Spleen (tissue), 11 donors: ENCODE measurements around the gene STIL. TPM values are rescaled to one million over a fixed set of nuclear protein-coding genes. Genes with fewer than 3 reads are reported as not detected.

Source experiments
- DNase-seq: peaks from one replicate; pipeline ENCODE4 v3.0.0-alpha.2; 2020
- H3K27ac ChIP-seq, 8 donors: fragments of 200-600 bp; sonication (generic) in 7 of 8; 1 replicate in 4 of 8; 2 replicates in 4 of 8; pipeline versions ENCODE4 v1.5.0 to v1.8.0; 2016 to 2021; ENCODE audit warnings: inconsistent platforms in 4 of 8, mild to moderate bottlenecking in 4 of 8, moderate library complexity in 1 of 8
- H3K27me3 ChIP-seq, 7 donors: fragments of 200-600 bp; sonication (generic) in 6 of 7; replicated peaks in 1 of 7; 1 replicate in 4 of 7; 2 replicates in 3 of 7; pipeline versions ENCODE4 v1.5.0 to v1.8.0; 2016 to 2021; ENCODE audit warnings: inconsistent platforms in 3 of 7, mild to moderate bottlenecking in 1 of 7
- H3K36me3 ChIP-seq, 6 donors: fragments of 200-600 bp; sonication (generic) in 5 of 6; 1 replicate in 4 of 6; 2 replicates in 2 of 6; pipeline versions ENCODE4 v1.5.0 to v1.8.0; 2016 to 2021; ENCODE audit warnings: inconsistent platforms in 2 of 6
- H3K4me1 ChIP-seq, 6 donors: fragments of 200-600 bp; sonication (generic) in 5 of 6; 1 replicate in 3 of 6; 2 replicates in 3 of 6; pipeline versions ENCODE4 v1.5.0 to v1.8.0; 2016 to 2021; ENCODE audit warnings: inconsistent platforms in 3 of 6
- H3K4me3 ChIP-seq, 8 donors: fragments of 200-600 bp; sonication (generic) in 7 of 8; 1 replicate in 4 of 8; 2 replicates in 4 of 8; pipeline versions ENCODE4 v1.5.0 to v1.8.0; 2016 to 2021; ENCODE audit warnings: inconsistent platforms in 4 of 8, mild to moderate bottlenecking in 4 of 8, moderate library complexity in 2 of 8
- H3K9me3 ChIP-seq, 8 donors: fragments of 200-600 bp; sonication (generic) in 7 of 8; 1 replicate in 4 of 8; 2 replicates in 4 of 8; pipeline versions ENCODE4 v1.5.0 to v1.8.0; 2016 to 2021; ENCODE audit warnings: inconsistent platforms in 4 of 8
- POLR2A ChIP-seq, 3 donors: fragments of 450-650 bp; IDR thresholded peaks; one replicate each; pipeline ENCODE4 v1.5.1; 2017; ENCODE audit warnings: antibody characterized with exemption in 3 of 3, mild to moderate bottlenecking in 1 of 3
- POLR2AphosphoS5 ChIP-seq, 3 donors: sonication (generic); formaldehyde crosslinking; IDR thresholded peaks; one replicate each; pipeline ENCODE4 v1.5.1; 2017; ENCODE audit warnings: antibody characterized with exemption in 3 of 3
- WGBS, 5 donors: extraction: QIAGEN DNeasy Blood & Tissue Kit in 3 of 5; methylation state at CpG; one replicate each; pipeline versions ENCODE4 v1.1.5 to v1.1.7; 2013 to 2018; 5-methylcytosine and 5-hydroxymethylcytosine counted together
- intact Hi-C: fragments of 100-400 bp; cut with DNase I; formaldehyde crosslinking; loops from one replicate; pipeline ENCODE4 v1.15.0; 2023; ENCODE audit warnings: low total_unique reads
- polyA plus RNA-seq, 3 donors: library from polyadenylated mRNA; stranded (reverse); fragments of 200-250 nt; gene quantifications; one replicate each; pipeline ENCODE4 v1.2.1, GENCODE V29; 2013
- total RNA-seq, 7 donors: library from RNA; depleted of rRNA in 3 of 7; stranded (reverse); fragments of >200 nt in 3 of 7; fragmentation: NEBNext Ultra II Directional in 4 of 7; extraction: Animal tissue kit (Norgen Biotek cat#: 25700) in 4 of 7; gene quantifications; one replicate each; pipeline versions ENCODE4 v1.1.0 to v1.2.1, GENCODE V29; 2016 to 2021
- TF ChIP-seq, protein P1 (sequence below), 11 experiments: fragments of 200-600 bp in 7 of 11; fragments of 450-650 bp in 4 of 11; sonication (generic) in 4 of 11; IDR thresholded peaks in 8 of 11; conservative IDR thresholded peaks in 3 of 11; 1 replicate in 7 of 11; 2 replicates in 4 of 11; pipeline versions ENCODE4 v1.4.0 to v1.8.0; 2016 to 2021; ENCODE audit warnings: antibody characterized with exemption in 11 of 11, inconsistent platforms in 4 of 11, mild to moderate bottlenecking in 1 of 11
- donor health status: healthy with polysubstance abuse.
- donor health status: DM: no; HTN: no; CAD: no; lungs with moderate emphysema.
- donor health status: DM: no; HTN: no; CAD: no.
- donor health status: Bipolar disorder and iron deficiency.
- donor health status: healthy.
- donor health status: DM: no; HTN: no; CAD: no.
- donor health status: DM: yes; HTN: yes; CAD: no.

STIL gene
- total and polyA plus RNA-seq, 10 donors: 0.54 to 8.1 (median 3.4) TPM

DNA sequence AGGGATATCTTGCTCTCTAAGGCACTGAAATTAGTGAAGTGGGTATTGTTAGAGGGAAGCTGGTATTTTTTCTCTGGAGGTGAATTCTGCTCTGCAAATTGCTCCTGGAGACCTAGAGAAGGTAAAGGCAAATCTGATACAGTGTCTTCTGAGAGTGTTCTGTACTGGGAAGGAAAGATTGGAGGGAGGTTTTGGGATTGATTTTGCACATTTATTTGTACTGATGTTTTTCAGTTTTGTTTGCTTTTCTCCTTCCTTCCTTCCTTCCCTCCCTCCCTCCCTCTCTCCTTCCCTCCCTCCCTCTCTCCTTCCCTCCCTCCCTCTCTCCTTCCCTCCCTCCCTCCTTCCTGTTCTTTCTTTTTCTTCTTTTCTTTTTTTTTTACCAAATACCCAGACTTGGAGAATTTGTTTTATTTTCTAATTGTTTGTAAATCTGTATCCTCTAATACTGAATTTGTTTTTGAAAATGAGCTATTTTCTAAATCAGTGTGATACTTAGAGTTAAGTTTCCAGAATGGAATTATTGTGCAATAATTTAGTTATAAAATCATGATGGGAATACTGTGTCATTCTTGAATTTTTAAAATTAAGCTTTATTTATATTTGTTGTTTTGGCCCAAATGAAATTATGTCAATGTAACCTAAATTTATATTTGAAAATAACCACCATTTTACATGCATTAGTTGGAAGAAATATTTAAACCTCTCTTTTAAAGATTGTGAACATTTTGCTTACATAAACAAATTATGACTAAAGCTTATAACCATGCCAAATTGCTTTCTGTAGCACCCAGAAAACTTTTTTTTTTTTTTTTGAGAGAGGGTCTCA lies 24.5 kb upstream of the STIL start:
- TF ChIP-seq, protein P1, sequence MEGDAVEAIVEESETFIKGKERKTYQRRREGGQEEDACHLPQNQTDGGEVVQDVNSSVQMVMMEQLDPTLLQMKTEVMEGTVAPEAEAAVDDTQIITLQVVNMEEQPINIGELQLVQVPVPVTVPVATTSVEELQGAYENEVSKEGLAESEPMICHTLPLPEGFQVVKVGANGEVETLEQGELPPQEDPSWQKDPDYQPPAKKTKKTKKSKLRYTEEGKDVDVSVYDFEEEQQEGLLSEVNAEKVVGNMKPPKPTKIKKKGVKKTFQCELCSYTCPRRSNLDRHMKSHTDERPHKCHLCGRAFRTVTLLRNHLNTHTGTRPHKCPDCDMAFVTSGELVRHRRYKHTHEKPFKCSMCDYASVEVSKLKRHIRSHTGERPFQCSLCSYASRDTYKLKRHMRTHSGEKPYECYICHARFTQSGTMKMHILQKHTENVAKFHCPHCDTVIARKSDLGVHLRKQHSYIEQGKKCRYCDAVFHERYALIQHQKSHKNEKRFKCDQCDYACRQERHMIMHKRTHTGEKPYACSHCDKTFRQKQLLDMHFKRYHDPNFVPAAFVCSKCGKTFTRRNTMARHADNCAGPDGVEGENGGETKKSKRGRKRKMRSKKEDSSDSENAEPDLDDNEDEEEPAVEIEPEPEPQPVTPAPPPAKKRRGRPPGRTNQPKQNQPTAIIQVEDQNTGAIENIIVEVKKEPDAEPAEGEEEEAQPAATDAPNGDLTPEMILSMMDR (IDR thresholded peaks at IDR 0.05 in 8 of 11, conservative IDR thresholded peaks at IDR 0.05 in 3 of 11): no peak
- TF ChIP-seq POLR2AphosphoS5 (IDR thresholded peaks at IDR 0.05) (no peak), POLR2A (IDR thresholded peaks at IDR 0.05) (no peak)

DNA sequence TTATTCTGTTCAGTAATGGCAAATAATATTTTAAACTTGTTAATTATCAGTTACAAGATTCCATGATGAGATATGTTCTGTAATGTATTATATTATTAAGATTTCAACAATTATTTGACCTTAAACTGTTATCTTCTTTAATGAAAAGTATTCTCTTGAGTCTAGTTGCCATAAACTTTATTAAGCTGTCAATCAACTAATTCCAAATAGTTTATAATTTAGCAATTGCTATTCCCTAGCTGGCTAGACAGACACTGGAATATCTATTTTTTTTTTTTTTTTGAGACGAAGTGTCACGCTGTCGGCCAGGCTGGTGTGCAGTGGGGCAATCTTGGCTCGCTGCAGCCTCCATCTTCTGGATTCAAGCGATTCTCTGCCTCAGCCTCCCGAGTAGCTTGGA lies 23.4 kb upstream of the STIL start:
- H3K4me1 ChIP-seq: peaks cover 21 to 56% (median 39%) of the 10 kb centered on the region in 6 donors
- no peaks in the 10 kb centered on the region for H3K9me3 ChIP-seq
- no peaks in the 10 kb centered on the region for H3K27me3 ChIP-seq
- no peak for TF ChIP-seq POLR2A (IDR thresholded peaks at IDR 0.05)
- no peak for TF ChIP-seq POLR2AphosphoS5 (IDR thresholded peaks at IDR 0.05)
- TF ChIP-seq, protein P1 (IDR thresholded peaks at IDR 0.05 in 8 of 11, conservative IDR thresholded peaks at IDR 0.05 in 3 of 11): no peak
- no peak for DNase-seq
- 80 to 98% (median 88%) methylated on average over 6 of the region's 6 CpGs for WGBS, 5 donors
- H3K4me3 ChIP-seq: no peak overlapping the region
- H3K36me3 ChIP-seq: peaks cover 0 to 9% (median 0%) of the 10 kb centered on the region in 6 donors
- H3K27ac ChIP-seq: no peak overlapping the region
- intact Hi-C loops: no loop called here

More for the DNA sequence above, 24.5 kb upstream of the STIL start:
- DNase-seq: no peak
- no peak overlapping the region for H3K4me3 ChIP-seq
- H3K27me3 ChIP-seq: no peaks in the 10 kb centered on the region
- peaks cover 0 to 18% (median 0%) of the 10 kb centered on the region in 6 donors for H3K36me3 ChIP-seq
- peaks cover 18 to 45% (median 30%) of the 10 kb centered on the region in 6 donors for H3K4me1 ChIP-seq
- no peak overlapping the region for H3K27ac ChIP-seq
- intact Hi-C loops: no loop called here
- no peaks in the 10 kb centered on the region for H3K9me3 ChIP-seq

DNA sequence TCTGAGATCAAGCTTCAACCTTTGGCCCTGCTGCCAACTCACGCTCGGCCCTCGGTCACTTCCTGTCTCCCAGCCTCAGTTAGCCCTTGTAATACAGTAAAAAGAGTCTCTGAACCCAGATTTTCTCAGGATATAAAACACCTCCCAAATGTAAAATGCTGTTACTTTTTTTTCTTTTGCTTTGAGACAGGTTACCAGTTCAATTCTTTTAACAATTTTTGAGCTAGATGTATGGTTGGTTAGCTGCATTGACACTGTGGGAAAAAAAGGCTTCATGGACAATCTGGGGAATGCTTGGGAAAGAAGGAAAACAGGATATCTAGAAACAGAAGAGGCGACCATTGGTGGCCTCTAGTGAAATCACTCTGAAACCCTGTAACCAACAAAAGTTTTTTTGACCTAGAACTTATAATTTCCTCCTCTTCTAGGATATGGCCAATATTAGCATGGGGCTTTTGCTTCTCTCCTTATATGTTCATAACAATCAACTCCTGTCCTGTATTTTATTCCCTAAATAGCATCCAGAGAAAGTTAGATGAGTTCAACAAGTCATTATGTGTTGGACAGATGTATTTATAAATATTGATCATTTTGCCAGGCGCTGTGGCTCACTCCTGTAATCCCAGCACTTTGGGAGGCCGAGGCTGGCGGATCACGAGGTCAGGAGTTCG lies 21.0 kb upstream of the STIL start:
- TF ChIP-seq POLR2AphosphoS5 (IDR thresholded peaks at IDR 0.05) (no peak), POLR2A (IDR thresholded peaks at IDR 0.05) (no peak)
- TF ChIP-seq, protein P1 (IDR thresholded peaks at IDR 0.05 in 8 of 11, conservative IDR thresholded peaks at IDR 0.05 in 3 of 11): no peak
- Histone ChIP-seq H3K4me1 (peaks cover 21 to 60% (median 40%) of the 10 kb centered on the region in 6 donors), H3K36me3 (peaks cover 0 to 5% (median 0%) of the 10 kb centered on the region in 6 donors), H3K4me3 (peak overlapping the region; percentile 82 to 95 (median 87)), H3K9me3 (no peaks in the 10 kb centered on the region), H3K27ac (peak overlapping the region; percentile 91 to 99 (median 98)), H3K27me3 (no peaks in the 10 kb centered on the region)
- intact Hi-C loops: no loop called here
- WGBS, 5 donors: 53 to 59% (median 56%) methylated on average over 9 of the region's 9 CpGs
- no peak for DNase-seq
